CD4-positive, alpha-beta T cell treated with Interleukin-15 for 1 hour (primary cell): ENCODE data around the gene GPR152.

Experiments used
- DNase-seq: peaks from one replicate; pipeline ENCODE4 v3.0.0-alpha.2; 2020

The GPR152 gene

DNA sequence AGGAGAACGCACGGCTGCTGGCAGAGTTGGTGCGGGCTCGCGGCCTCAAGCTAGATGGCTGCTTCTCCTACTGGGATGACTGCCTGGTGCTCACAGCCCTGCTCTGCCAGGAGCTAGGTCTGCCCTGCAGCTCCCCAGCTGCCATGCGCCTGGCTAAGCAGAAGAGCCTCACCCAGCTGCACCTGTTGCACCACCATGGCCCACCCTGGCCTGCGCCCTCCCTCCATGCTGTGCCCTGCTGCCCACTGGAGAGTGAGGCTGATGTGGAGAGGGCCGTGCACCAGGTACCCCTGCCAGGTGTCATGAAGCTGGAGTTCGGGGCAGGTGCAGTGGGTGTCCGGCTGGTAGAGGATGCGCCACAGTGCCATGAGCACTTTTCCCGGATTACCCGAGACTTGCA is 29.1 kb downstream of the GPR152 start:
- DNase-seq = no peak

DNA sequence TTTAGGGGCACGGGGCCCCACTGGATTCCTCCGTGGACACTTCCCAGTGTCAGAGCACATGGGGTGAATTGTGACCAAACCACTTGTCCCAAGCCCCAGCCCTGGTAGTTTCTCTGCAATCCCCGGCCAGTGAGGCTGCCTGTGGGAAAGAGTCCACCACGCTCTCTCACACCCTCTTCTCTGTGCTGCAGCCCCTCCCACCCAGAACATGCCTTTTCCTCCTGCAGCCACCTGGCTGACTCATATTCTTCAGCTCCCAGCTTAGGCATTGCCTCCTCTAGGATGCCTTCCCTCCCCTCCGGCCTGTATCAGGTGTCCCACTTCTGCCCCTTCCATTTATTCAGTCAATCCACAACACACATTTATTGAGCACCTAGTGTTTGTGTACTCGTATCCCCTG is 29.6 kb downstream of the GPR152 start:
- DNase-seq = no peak

DNA sequence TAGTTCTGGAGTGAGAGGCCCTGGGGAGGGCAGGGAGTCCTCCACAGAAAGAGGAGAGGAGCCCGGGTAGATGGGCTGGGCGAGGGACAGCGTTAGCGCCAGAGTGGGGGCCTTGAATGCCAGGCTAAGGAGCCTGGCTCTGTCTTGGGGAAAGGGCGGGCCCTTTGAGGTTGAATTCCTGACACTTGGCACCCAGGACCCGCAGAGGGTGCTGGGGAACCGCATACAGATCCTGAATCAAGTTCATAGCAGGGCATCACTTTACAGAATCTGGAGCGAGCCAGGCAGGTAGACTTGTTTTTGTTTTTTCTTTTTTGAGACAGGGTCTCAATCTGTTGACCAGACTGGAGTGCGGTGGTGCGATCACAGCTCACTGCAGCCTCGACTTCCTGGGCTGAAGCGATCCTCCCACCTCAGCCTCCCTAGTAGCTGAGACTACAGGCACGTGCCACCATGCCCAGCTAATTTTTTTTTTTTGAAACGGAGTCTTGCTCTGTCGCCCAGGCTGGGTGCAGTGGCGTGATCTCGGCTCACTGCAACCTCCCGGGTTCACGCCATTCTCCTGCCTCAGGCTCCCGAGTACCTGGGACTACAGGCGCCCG is 31.0 kb downstream of the GPR152 start:
- DNase-seq = no peak

DNA sequence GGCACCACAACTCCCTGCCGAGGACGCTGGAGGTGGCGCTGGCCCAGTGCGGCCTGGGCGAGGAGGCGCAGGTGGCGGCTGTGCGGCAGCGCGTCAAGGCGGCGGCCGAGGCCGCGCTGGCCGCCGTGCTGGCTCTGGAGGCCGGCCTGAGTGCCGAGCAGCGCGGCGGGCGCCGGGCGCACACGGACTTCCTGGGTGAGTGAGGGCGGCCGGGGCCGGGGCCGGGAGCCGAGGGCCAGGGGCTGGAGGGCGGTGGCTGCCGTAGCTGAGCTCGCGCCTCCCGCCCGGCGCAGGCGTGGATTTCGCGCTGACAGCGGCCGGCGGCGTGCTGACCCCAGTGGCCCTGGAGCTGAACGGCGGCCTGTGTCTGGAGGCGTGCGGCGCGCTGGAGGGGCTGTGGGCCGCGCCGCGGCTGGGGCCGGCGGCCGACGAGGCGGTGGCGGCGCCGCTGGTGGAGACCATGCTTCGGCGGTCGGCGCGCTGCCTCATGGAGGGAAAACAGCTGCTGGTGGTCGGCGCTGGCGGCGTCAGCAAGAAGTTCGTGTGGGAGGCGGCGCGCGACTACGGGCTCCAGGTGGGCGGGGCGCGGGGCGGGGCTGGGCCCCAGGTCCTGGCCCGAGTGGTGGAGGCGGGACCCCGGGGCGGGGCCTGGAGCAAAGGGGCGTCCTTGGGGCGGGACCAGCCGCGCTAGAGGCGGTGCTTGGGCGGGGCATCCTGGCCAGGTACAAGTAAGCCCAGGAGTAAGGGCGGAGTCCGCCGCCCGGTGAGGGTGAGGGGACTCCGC is 31.7 kb downstream of the GPR152 start:
- DNase-seq = peak; percentile 97

DNA sequence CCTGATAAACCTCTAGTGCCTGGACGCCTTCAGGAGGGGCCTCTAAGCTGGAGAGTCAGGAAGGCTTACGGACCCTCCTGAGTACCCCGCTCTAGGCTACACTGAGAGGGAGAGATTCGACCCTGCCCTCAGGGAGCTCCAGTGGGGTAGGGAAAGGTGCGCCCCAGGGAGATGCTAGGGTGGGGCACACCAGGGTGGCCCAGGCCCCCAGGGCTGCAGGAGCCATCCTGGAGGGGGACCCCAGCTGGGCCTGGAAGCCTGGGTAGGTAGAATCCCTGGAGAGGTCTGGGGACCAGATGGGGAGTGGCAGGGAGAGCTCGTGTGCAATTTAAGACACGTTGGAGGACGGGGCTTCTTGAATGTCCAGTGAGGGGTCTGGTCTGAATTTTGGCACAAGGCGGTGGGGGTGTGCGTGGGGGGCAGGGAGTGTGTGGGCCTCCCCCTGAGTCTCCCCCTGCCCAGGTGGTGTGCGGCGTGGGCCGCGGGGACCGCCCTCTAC is 32.3 kb downstream of the GPR152 start:
- DNase-seq = no peak

DNA sequence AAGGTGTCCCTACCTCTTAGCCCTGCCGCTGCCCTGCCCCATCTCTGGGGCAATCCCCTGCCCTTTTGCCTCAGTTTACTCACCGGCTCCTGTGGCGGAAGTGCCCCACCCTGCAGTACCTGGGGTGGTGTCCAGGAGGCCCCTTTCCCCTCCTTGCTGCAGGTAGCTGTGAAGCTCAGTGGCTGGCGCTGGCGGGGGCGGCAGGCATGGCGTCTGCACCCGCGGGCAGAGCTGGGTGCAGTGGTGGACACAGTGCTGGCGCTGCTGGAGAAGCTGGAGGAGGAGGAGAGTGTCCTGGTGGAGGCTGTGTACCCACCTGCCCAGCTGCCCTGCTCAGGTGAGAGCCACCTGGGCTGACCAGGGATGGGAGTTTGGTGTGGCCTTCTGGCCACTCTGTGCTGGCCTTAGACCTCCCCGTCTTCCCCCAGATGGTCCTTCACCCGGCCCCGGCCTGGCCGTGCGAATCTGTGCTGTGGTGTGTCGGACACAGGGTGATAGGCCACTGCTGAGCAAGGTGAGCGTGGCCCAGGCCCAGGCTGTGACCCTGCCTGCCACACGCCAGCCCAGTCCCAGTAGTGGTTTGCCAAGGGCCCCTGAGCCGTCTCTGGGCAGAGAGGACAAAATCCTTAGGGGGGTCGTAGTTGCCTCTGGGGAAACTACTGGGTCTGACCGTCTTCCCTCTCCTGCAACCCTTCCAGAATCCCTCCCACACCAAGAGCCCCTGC is 33.0 kb downstream of the GPR152 start:
- no peak for DNase-seq

DNA sequence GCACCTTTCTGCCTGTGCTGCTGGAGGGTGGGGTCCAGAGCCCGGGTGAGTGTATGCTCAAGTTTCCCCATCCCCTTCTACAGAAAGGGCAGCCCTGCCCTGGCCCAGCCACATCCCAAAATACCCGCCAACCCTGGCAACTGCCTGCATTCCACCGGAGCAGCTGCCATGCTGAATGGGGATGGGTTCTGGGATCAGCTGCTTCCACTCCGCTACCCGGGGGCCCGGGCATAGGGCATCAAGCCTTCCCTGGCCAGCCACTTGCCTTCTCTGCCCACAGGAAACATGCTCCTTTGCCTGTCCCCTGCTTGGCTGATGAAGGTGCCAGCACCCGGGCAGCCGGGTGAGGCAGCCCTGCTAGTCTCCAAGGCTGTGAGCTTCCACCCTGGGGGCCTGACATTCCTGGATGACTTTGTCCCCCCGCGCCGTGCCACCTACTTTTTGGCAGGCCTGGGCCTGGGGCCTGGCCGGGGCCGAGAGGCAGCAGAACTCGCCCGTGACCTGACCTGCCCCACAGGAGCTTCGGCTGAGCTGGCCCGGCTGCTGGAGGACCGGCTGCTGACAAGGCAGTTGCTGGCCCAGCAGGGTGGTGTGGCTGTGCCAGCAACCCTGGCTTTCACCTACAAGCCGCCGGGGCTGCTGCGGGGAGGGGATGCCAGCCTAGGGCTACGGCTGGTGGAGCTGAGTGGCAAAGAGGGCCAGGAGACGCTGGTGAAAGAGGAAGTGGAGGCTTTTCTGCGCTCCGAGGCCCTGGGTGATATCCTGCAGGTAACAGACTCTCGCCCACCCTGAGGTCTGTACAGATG is 33.9 kb downstream of the GPR152 start:
- DNase-seq = peak; percentile 71

DNA sequence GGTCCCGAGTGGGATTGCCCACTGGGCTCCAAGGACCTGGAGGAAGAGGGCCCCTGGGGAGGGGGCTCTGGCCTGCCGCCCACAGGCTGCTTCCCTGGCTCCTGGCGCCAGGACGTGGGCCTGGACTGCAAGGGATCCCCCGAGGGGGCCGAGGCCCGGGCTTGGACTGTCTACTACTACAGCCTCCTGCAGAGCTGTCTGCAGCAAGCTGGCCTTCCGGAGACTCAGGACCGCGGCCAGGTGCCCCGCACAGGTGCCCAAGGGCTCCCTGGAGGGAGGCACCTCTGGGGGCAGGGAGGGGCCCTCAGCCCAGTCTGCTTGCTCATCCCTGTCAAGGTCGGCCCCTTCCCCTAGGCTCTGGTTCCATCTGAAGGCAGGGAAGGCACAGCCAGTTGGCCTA is 35.1 kb downstream of the GPR152 start:
- no peak for DNase-seq

DNA sequence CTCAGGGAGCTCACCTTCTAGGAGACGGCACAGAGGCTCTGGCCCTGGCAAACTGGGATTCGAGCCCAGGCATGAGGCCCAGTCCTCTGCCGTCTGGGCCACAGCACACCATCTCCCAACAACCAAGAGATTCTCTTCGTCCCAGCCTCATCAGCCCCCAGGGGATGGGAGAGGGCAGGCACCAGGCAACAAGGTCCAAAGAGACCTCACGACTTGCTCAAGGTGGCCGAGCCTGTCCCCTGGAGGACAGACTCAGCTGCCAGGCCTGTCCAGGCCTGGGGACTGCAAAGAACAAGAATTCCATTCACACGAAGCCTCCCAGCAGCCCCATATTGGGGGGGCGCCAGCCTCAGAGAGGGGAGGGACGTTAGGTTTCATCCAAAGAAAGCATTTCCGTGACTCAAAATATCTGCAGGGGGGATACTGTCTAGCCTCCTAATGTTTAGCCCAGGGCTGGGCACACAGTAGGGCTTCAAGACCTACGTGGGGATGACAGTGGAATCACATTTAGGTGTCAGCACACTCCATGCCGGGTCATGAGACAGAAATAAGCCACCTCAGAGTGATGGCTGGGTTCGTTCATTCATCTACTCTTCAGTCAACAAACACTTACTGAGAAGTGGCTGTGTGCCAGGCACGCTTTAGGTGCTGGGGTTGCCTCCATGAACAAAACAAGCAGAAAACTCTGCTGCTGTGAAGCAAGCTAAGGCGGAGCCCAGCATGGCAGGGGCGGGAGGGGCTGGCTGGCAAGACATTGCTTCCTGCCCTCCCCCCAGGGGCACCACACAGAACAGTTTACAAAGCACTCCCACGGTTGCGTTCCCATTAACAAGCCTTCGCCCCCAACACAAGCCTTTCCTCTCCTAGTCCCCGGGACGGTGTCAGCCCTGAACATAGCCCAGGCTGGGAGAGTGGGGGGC is 35.9 kb downstream of the GPR152 start:
- DNase-seq = peak; percentile 88

DNA sequence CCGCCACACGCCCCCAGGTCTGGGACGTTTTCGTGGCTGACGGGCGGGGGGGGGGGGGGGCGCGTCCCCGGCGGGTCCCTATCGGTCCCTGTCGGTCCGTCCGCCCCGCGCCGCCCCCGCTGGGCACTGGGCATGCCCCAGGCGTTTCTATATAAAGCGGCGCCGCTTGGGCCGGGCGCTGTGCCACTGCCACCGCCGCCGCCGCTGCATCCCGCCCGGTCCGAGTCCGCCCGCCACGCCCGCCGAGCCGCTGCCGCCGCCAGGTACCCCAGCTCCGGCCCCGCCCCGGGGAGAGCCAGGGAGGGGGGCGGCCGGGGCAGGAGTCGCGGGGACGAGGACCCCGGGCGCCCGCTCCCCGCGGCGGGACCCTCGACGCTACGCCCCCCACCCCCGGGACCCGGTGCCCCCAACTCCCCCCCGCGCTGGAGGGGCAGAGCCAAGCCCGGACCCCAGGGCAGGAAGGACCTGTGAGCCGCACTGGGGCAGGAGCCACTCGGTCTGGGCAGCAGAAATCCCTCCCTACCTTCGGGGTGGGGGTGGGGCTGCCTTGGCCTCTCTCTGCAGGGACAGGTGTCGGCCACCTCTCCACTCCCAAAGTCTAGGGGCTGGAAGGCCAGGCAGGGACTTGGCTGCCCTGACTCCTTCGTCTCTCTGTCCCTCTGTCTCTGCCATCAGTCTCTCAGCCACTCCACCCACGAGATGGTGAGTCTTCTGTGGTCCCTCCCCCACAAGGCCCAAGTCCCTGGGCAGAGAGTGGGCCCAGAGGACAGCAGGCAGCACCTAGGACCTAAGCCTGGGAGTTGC is 36.8 kb downstream of the GPR152 start, which contains the start of gene CARNS1:
TSS of gene CARNS1 (plus strand) at position 178 of the 804 bp plus-strand sequence. CDS start at position 700, 522 bp downstream.
- DNase-seq = no peak

DNA sequence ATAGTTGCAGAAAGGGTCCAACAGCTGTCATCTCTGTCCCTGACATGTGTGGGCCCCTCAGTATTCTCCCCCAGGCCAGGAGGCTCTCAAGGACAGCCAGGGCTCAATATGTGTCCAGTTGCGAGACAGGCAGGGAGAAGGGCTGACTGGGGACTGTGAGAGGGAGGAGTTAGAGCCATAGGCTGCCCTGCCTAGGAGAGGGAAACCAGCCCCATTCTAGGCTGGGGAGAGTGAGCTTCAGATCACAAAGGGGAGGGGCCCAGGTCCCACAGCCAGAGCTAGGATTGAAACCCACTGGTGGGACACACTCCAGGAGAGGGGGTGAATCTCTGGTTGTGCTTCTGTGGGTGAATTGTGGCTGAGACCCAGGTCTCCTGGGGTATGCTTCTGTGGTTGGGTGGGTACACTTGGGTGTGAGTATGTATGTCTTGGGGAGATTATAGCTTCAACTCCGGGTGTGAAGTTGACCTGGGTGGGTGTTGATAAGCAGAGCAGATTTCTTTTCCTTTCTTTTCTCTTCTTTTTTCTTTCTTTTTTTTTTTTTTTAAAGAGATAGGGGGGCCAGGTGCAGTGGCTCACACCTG is 39.2 kb downstream of the GPR152 start:
- DNase-seq = no peak

DNA sequence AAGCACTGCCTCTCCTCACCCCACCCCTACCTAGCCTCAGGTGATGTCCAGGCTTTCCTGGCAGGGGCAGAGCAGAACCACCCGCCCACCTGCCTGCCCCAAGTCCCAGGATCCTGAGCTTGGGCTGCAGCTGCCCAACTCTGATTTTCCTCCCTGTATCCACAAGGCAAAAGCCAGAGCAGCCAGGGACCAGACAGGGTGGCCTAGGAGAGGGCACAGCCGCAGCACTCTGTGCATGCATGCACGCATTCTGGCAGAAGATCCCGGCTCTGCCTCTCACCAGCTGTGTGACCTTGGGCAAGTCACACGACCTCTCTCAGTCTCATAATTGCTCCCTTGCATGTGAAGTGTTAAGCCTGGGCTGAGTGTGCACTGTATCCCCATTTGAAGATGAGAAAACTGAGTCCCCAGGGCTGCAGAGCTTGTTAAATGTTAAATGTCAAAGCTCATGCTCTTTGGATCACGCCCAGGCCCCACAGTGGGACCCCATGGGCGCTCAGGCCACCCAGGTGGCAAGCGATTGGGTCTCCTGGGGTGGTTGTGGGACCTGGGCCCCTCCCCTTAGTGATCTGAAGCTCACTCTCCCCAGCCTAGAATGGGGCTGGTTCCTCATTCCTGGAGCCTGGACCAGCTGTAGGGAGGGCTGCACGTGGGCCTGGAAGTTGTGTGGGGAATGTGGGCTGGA is 39.9 kb downstream of the GPR152 start:
- DNase-seq = no peak

DNA sequence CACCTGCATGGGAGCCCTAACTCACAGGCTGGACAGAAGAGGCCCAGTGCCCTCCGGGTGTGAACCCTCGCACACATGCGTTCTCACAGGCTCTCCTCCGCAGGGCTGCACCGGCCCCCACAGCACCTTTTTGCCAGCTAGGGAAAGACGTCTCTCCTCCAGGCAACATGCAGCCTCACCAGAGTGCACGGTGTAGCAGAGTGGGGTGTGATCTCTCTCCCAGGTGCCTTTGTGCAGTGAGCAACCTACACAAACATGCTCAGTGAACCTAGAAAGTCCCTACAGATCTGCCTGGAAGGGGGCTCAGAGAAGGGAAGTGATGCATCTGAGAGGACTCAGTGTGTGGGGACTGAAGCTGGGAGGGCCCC is 40.8 kb downstream of the GPR152 start:
- no peak for DNase-seq

DNA sequence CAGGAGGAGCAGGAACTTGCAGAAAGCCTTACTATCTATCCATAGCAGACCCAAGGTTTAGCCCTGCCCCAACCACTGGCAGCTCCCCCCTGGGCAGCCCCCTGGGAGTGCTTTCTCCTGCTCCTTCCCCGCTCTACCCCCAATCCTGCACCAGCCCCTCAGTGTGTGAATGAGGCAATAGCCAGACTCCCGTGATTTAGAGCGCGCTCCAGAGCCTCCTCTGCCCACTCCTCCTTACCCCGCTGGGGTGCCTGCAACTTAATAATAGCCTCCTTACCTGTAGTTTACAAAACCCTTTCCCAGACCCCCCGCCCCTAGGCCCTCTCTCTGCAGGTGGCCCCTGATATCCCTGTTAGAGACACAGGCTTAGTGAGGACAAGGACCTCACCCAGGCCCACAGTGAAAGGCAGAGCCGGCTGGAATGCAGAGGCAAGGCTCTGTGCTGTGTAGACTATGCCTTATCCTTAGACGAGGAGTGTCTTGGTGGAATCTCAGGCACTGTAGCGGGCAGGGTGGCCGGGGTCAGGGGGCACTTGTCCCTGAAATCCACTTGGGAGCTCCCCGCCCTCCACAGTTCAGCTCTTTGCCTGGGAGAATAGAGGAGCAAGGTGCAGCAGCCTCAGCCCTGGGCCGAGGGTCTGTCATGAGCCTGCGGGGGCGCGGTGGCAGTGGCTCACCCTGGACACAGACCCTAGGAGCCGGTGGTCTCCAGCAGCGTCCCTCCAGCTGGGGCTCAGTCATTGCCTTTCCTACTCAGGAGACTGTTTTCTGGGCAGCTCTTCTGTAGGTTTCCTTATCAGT is 41.3 kb downstream of the GPR152 start:
- DNase-seq = no peak

DNA sequence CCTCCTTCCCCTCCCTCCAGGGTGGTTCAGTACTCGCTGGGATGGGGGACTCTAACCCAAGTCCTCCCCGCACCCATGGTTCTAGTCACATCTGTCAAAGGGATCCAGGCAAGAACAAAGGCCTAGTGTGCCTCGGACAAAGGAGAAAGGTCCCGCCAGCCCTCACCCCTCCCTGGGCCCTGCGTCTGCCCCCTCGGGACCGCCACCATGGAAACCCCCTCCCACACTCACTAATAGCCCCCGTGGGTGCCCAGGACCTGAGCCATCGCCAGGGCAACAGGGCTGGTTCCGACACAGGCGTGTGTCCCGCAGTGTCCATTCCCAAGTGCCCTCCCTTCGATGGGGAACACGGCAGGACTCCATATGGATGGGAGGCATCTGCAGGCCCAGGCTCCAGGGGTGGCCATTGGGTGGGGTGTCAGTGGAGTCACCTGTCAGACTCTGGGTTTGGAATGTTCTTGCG is 42.1 kb downstream of the GPR152 start:
- DNase-seq = no peak

DNA sequence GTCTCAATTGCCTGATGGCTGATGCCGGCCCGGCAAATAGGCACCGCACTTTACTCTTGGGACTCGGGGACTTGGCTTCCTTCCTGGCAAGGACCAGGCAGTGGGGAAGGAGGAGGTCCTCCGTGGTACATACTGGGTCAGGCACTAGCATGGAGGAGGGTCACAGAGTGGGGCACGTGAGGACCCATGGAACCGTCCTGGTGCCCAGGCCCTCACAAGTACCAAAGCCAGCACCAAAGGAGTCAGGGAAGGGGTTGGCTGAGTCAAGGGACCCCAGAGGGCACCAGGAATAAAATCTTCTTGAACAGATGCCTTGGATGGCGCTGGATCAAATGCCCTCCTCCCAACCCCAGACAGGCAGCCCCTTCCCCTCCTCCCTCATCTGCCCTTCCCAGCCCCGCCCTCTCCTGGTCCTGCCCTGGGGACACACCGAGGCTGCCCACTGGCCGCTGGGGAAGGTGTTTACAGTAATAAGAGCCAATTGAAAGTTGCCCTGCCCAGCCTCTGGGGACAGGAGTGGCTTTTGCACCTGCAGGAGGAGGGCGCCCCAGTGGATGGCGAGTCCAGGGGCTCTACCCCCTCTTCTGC is 42.7 kb downstream of the GPR152 start:
- DNase-seq = peak; percentile 50

DNA sequence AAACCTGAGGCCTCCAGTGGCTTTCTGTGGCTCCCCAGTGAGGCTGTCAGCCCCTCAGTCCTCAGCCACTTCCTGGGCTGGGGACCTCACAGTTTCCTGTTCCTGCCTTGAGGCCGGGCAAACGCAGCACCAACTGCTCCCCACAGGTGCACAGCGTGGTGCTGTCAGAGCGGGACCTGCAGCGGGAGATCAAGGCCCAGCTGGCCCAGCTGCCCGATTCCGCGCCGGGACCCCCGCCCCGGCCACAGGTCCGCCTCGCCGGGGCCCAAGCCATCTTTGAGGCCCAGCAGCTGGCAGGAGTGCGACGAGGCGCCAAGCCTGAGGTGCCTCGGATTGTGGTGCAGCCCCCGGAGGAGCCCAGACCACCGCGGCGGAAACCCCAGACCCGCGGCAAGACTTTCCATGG is 43.3 kb downstream of the GPR152 start:
- DNase-seq = peak; percentile 78

DNA sequence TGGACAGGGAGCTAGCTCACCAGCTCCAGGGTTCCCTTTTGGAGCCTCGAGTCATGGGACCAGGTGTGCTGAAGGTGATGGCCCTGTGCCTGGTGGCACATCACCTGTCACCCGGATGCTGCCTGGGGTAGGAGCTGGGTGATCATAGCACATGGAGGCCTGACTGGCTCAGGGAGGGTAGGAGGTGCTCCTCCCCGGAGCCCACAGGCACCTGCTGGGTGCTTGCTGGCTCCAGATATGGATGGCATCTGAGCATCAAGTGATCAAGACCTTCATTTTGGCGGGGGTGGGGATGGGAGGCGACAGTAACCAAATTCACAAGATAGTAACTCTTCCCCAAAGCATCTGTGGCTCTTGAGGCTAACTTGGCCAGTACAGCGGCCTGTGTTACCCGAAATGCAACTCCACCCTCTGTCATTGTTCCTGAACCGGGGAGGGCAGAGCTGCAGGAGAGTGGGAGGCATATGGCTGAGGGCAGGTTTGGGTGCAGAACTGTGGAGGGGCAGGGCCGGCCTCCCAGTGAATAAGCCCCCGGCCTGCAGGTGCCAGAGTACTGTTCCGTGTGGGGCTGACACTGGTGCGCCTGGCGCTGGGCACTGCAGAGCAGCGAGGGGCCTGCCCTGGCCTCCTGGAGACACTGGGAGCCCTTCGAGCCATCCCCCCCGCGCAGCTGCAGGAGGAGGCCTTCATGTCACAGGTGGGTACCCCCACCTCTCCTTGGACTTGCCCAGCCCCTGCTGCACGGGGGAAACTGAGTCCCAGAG is 43.9 kb downstream of the GPR152 start:
- no peak for DNase-seq
